Loucy (cell line): ENCODE data around the gene POLR3K.

Experiments used
- EZH2phosphoT487 ChIP-seq: fragments of 200-600 bp; IDR thresholded peaks from 2 replicates; pipeline ENCODE4 v1.6.1; 2018; ENCODE audit warnings: antibody characterized with exemption, mild to moderate bottlenecking, moderate library complexity, borderline replicate concordance
- TF ChIP-seq, protein P1 (sequence below): fragments of 200-600 bp; sonication (generic); conservative IDR thresholded peaks from 2 replicates; pipeline ENCODE4 v1.5.1; 2014; ENCODE audit warnings: mild to moderate bottlenecking, antibody characterized with exemption, low read length

DNA sequence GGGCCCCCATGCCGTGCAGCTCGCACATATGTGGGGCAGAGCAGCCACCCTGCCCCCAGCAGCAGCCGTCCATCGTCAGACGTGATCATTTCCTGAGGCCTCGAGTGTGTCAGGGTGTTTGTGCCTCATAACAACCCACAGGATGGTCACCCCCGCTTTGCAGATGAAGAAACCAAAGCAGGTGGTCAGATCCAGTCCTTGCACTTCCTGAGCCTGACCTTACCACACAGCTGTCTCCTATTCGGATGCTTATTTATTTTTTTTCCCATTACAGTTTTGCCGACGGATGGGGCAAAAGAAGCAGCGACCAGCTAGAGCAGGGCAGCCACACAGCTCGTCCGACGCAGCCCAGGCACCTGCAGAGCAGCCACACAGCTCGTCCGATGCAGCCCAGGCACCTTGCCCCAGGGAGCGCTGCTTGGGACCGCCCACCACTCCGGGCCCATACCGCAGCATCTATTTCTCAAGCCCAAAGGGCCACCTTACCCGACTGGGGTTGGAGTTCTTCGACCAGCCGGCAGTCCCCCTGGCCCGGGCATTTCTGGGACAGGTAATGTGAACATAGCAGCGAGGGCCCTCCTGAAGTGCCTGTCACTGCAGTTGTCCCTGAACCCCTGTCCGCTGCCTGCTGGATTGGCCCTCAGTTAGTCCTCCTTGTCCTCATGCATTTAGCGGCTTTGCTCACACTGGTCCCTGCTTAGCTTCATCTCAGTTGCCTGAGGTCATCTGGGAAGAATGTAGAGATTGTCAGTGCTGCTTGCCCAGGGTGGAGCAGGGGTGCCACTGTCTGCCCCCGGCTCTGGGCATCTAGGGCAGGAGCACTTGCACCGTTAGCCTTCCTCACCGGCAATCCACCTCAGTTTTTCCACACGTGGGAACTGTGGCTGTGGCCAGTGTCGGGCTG lies 26.0 kb upstream of the POLR3K start:
- no peak for TF ChIP-seq EZH2phosphoT487
- TF ChIP-seq, protein P1, sequence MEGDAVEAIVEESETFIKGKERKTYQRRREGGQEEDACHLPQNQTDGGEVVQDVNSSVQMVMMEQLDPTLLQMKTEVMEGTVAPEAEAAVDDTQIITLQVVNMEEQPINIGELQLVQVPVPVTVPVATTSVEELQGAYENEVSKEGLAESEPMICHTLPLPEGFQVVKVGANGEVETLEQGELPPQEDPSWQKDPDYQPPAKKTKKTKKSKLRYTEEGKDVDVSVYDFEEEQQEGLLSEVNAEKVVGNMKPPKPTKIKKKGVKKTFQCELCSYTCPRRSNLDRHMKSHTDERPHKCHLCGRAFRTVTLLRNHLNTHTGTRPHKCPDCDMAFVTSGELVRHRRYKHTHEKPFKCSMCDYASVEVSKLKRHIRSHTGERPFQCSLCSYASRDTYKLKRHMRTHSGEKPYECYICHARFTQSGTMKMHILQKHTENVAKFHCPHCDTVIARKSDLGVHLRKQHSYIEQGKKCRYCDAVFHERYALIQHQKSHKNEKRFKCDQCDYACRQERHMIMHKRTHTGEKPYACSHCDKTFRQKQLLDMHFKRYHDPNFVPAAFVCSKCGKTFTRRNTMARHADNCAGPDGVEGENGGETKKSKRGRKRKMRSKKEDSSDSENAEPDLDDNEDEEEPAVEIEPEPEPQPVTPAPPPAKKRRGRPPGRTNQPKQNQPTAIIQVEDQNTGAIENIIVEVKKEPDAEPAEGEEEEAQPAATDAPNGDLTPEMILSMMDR = no peak
